ENCODE measurements around the gene MAP4K2.

DNA sequence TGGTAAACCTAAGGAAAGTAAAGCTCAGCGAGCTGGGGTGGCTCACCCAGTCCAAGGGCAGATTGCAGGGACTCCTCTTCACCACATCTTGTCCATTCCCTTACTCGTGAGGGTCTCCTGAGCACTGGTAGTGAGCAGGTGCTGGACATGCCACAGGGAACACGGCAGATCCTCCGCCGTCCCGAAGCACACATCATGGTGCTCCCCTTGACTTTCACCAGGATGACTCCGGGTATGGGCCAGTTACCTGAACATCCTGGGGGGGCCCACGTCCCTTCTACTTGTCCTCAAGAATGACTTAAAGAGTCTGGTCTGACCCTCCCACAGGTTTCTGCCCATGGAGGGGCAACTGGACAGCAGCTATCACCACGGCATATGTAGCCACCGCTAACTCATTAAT is 16.7 kb downstream of the MAP4K2 start:
- TF ChIP-seq RAD21 (IDR thresholded peaks at IDR 0.05; ENCODE audit: low read depth): no peak
- TF ChIP-seq YY1 (IDR thresholded peaks at IDR 0.05; ENCODE audit: low read depth): no peak
- no peak for TF ChIP-seq EP300 (IDR thresholded peaks at IDR 0.05; ENCODE audit: borderline replicate concordance)
- no peak for TF ChIP-seq MAX (IDR thresholded peaks at IDR 0.05)
- TF ChIP-seq TEAD4 (IDR thresholded peaks at IDR 0.05): no peak
- TF ChIP-seq, protein P1, sequence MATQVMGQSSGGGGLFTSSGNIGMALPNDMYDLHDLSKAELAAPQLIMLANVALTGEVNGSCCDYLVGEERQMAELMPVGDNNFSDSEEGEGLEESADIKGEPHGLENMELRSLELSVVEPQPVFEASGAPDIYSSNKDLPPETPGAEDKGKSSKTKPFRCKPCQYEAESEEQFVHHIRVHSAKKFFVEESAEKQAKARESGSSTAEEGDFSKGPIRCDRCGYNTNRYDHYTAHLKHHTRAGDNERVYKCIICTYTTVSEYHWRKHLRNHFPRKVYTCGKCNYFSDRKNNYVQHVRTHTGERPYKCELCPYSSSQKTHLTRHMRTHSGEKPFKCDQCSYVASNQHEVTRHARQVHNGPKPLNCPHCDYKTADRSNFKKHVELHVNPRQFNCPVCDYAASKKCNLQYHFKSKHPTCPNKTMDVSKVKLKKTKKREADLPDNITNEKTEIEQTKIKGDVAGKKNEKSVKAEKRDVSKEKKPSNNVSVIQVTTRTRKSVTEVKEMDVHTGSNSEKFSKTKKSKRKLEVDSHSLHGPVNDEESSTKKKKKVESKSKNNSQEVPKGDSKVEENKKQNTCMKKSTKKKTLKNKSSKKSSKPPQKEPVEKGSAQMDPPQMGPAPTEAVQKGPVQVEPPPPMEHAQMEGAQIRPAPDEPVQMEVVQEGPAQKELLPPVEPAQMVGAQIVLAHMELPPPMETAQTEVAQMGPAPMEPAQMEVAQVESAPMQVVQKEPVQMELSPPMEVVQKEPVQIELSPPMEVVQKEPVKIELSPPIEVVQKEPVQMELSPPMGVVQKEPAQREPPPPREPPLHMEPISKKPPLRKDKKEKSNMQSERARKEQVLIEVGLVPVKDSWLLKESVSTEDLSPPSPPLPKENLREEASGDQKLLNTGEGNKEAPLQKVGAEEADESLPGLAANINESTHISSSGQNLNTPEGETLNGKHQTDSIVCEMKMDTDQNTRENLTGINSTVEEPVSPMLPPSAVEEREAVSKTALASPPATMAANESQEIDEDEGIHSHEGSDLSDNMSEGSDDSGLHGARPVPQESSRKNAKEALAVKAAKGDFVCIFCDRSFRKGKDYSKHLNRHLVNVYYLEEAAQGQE (IDR thresholded peaks at IDR 0.05; ENCODE audit: low read depth): no peak
- no peak for TF ChIP-seq TCF12 (IDR thresholded peaks at IDR 0.05; ENCODE audit: low read depth)
- TF ChIP-seq EGR1 (IDR thresholded peaks at IDR 0.05): no peak
- no peak for TF ChIP-seq CREB1 (IDR thresholded peaks at IDR 0.05; ENCODE audit: low read depth)
- TF ChIP-seq CEBPB (IDR thresholded peaks at IDR 0.05): no peak
